IMR-90 (cell line): ENCODE data around the gene MID1IP1. TPM values are rescaled to one million over a fixed set of nuclear protein-coding genes. Genes with fewer than 3 reads are reported as not detected.

ENCODE experiments used
- ATAC-seq: fragments of 200-7000 bp; cut with Tn5 transposase; 2 replicates; pipeline ENCODE4 v1.9.1; 2020; ENCODE audit warnings: low read depth, mild to moderate bottlenecking, moderate library complexity
- BruUV-seq: library from RNA; stranded (reverse); fragments of 400-500 nt; replicated peaks from 2 replicates; lab custom pipeline; 2021; lab: Mats Ljungman, UMichigan
- CTCF ChIA-PET: fragments of 300-600 bp; formaldehyde crosslinking; extraction: SDS; loops from one replicate; lab custom pipeline; 2021; ENCODE audit warnings: antibody characterized with exemption; lab: Yijun Ruan, JAX
- POLR2A ChIA-PET: fragments of 300-600 bp; sonication (Branson Sonifier 250); formaldehyde crosslinking; loops from one replicate; lab custom pipeline; 2022; ENCODE audit warnings: antibody characterized with exemption; ENCODE audit not compliant: unreplicated experiment; lab: Charles Lee
- DNase-seq: peaks from one replicate; pipeline ENCODE4 v3.0.0; 2013
- H2AFZ ChIP-seq: replicated peaks from 2 replicates; pipeline ENCODE3; 2013; ENCODE audit warnings: low read length, mild to moderate bottlenecking; ENCODE audit not compliant: poor library complexity
- H2AK5ac ChIP-seq: 2 replicates; pipeline ENCODE4 v1.6.1; 2013; ENCODE audit warnings: low read depth, low read length, inconsistent platforms
- H2AK9ac ChIP-seq: replicated peaks from 2 replicates; pipeline ENCODE3; 2013; ENCODE audit warnings: mild to moderate bottlenecking, low read depth, low read length, moderate library complexity; ENCODE audit not compliant: poor library complexity
- H2BK120ac ChIP-seq: 2 replicates; pipeline ENCODE4 v1.6.1; 2013; ENCODE audit warnings: low read depth, low read length, inconsistent platforms
- H2BK15ac ChIP-seq: 3 replicates; pipeline ENCODE4 v1.6.1; 2013; ENCODE audit warnings: low read depth, low read length, inconsistent platforms
- H2BK20ac ChIP-seq: 2 replicates; pipeline ENCODE4 v1.6.1; 2013; ENCODE audit warnings: low read depth, mild to moderate bottlenecking, inconsistent platforms, low read length, moderate library complexity
- H2BK5ac ChIP-seq: 2 replicates; pipeline ENCODE4 v1.6.1; 2013; ENCODE audit warnings: mild to moderate bottlenecking, low read depth, low read length, inconsistent platforms; ENCODE audit not compliant: poor library complexity, severe bottlenecking
- H3K14ac ChIP-seq: replicated peaks from 2 replicates; pipeline ENCODE4 v1.6.1; 2013; ENCODE audit warnings: low read depth, low read length, inconsistent platforms
- H3K18ac ChIP-seq: 2 replicates; pipeline ENCODE4 v1.6.1; 2013; ENCODE audit warnings: low read depth, low read length, control low read depth
- H3K23ac ChIP-seq: 2 replicates; pipeline ENCODE4 v1.6.1; 2013; ENCODE audit warnings: low read depth, low read length, inconsistent platforms
- H3K27ac ChIP-seq: 2 replicates; pipeline ENCODE4 v1.5.1; 2013; ENCODE audit warnings: mild to moderate bottlenecking, control low read depth, low read length; ENCODE audit not compliant: insufficient read depth
- H3K27me3 ChIP-seq: 2 replicates; pipeline ENCODE4 v1.6.1; 2013; ENCODE audit warnings: low read length; ENCODE audit not compliant: control insufficient read depth, insufficient read depth
- H3K36me3 ChIP-seq: 2 replicates; pipeline ENCODE4 v1.6.1; 2013; ENCODE audit warnings: low read length, mixed read lengths; ENCODE audit not compliant: control insufficient read depth, insufficient read depth
- H3K4ac ChIP-seq: 2 replicates; pipeline ENCODE4 v1.6.1; 2013; ENCODE audit warnings: low read depth, low read length, inconsistent platforms
- H3K4me1 ChIP-seq: 2 replicates; pipeline ENCODE4 v1.6.1; 2013; ENCODE audit warnings: low read length, mixed read lengths; ENCODE audit not compliant: control insufficient read depth, insufficient read depth
- H3K4me2 ChIP-seq: 2 replicates; pipeline ENCODE4 v1.6.1; 2013; ENCODE audit warnings: low read depth, mild to moderate bottlenecking, control low read depth, low read length, moderate library complexity
- H3K4me3 ChIP-seq: 2 replicates; pipeline ENCODE4 v1.5.1; 2013; ENCODE audit warnings: low read depth, mild to moderate bottlenecking, control low read depth, low read length, moderate library complexity; ENCODE audit not compliant: insufficient read depth
- H3K56ac ChIP-seq: 2 replicates; pipeline ENCODE4 v1.6.1; 2013; ENCODE audit warnings: low read length, inconsistent platforms; ENCODE audit not compliant: insufficient read depth; ENCODE audit errors: extremely low read depth
- H3K79me1 ChIP-seq, 2 experiments: 2 replicates each; pipeline ENCODE4 v1.6.1; 2013; ENCODE audit warnings: low read length in 2 of 2, inconsistent platforms in 1 of 2, low read depth in 1 of 2
- H3K9ac ChIP-seq: 2 replicates; pipeline ENCODE4 v1.6.1; 2013; ENCODE audit warnings: low read depth, low read length, control low read depth
- H3K9me1 ChIP-seq: 2 replicates; pipeline ENCODE4 v1.6.1; 2013; ENCODE audit warnings: low read length, inconsistent platforms; ENCODE audit not compliant: insufficient read depth
- H3K9me3 ChIP-seq: 2 replicates; pipeline ENCODE4 v1.6.1; 2013; ENCODE audit warnings: low read length; ENCODE audit not compliant: control insufficient read depth, insufficient read depth
- H4K20me1 ChIP-seq: 2 replicates; pipeline ENCODE4 v1.6.1; 2013; ENCODE audit warnings: low read length, inconsistent platforms; ENCODE audit not compliant: insufficient read depth
- H4K5ac ChIP-seq: 2 replicates; pipeline ENCODE4 v1.6.1; 2013; ENCODE audit warnings: mild to moderate bottlenecking, low read depth, low read length, control low read depth
- H4K8ac ChIP-seq, 2 experiments: 2 replicates each; pipeline ENCODE4 v1.6.1; 2013; ENCODE audit warnings: low read depth in 2 of 2, low read length in 2 of 2, control low read depth in 1 of 2, inconsistent platforms in 1 of 2
- H4K91ac ChIP-seq: 2 replicates; pipeline ENCODE4 v1.6.1; 2013; ENCODE audit warnings: low read depth, low read length, inconsistent platforms; ENCODE audit not compliant: insufficient read depth
- BHLHE40 ChIP-seq: fragments of 150-350 bp; IDR thresholded peaks from 2 replicates; pipeline ENCODE4 v1.6.1; 2016; ENCODE audit warnings: mild to moderate bottlenecking, low read depth, low read length
- FOS ChIP-seq: fragments of 150-350 bp; IDR thresholded peaks from 2 replicates; pipeline ENCODE4 v1.6.1; 2016; ENCODE audit warnings: low read depth, low read length
- MAZ ChIP-seq: IDR thresholded peaks from 2 replicates; pipeline ENCODE4 v1.6.1; 2012; ENCODE audit warnings: low read depth, mild to moderate bottlenecking, low read length, improper control_type of control experiment, moderate library complexity, borderline replicate concordance
- MXI1 ChIP-seq: IDR thresholded peaks from 2 replicates; pipeline ENCODE4 v1.6.1; 2012; ENCODE audit warnings: low read depth, mild to moderate bottlenecking, low read length, moderate library complexity, borderline replicate concordance
- NFE2L2 ChIP-seq: fragments of 150-350 bp; IDR thresholded peaks from 2 replicates; pipeline ENCODE4 v1.6.1; 2016; ENCODE audit warnings: low read depth, mild to moderate bottlenecking, low read length
- RAD21 ChIP-seq: IDR thresholded peaks from 2 replicates; pipeline ENCODE4 v1.6.1; 2012; ENCODE audit warnings: low read length, improper control_type of control experiment
- RFX5 ChIP-seq: IDR thresholded peaks from 2 replicates; pipeline ENCODE4 v1.8.0; 2012; ENCODE audit warnings: low read depth, mild to moderate bottlenecking, low read length, moderate library complexity
- SMC3 ChIP-seq: fragments of 150-350 bp; IDR thresholded peaks from 2 replicates; pipeline ENCODE4 v1.6.1; 2016; ENCODE audit warnings: low read depth, mild to moderate bottlenecking, antibody characterized with exemption, low read length, moderate library complexity
- WGBS, 2 experiments: methylation state at CpG; one replicate each; pipeline versions ENCODE4 v1.1.5 to v1.1.7; 2013; ENCODE audit warnings: missing lambda C conversion rate in 2 of 2; ENCODE audit not compliant: insufficient read length in 1 of 2; ENCODE audit errors: extremely low coverage in 2 of 2; 5-methylcytosine and 5-hydroxymethylcytosine counted together
- dilution Hi-C: fragments of 300-500 bp; cut with HindIII; formaldehyde crosslinking; loops from one replicate; pipeline ENCODE4 v1.14.3; 2018; ENCODE audit warnings: low sequenced_read_pairs; ENCODE audit not compliant: unreplicated experiment
- in situ Hi-C: fragments of 300-500 bp; cut with MboI; formaldehyde crosslinking; loops from 3 replicates; pipeline ENCODE4 v1.14.3; 2019; ENCODE audit warnings: low sequenced_read_pairs, inconsistent platforms, mixed read lengths
- intact Hi-C: fragments of 100-400 bp; cut with micrococcal nuclease; formaldehyde crosslinking; loops from 2 replicates; pipeline ENCODE4 v1.10.0; 2022
- polyA plus RNA-seq, 3 experiments: library from polyadenylated mRNA; depleted of rRNA; stranded (reverse); fragments of >200 nt; gene quantifications; 2 replicates each; pipeline ENCODE4 v1.2.3, GENCODE V29; 2012; ENCODE audit warnings: low replicate concordance in 1 of 3
- total RNA-seq: library from RNA; depleted of rRNA; stranded (reverse); fragments of >200 nt; gene quantifications from 2 replicates; pipeline ENCODE4 v1.2.3, GENCODE V29; 2012
- TF ChIP-seq, protein P1 (sequence below): fragments of 150-350 bp; IDR thresholded peaks from 2 replicates; pipeline ENCODE4 v1.6.1; 2017; ENCODE audit warnings: mild to moderate bottlenecking, antibody characterized with exemption, low read length, low read depth

MID1IP1 gene
- total and polyA plus RNA-seq, 2 of the 4 experiments (the other 2 are of a cell fraction), result 14.5 to 31.3 TPM

DNA sequence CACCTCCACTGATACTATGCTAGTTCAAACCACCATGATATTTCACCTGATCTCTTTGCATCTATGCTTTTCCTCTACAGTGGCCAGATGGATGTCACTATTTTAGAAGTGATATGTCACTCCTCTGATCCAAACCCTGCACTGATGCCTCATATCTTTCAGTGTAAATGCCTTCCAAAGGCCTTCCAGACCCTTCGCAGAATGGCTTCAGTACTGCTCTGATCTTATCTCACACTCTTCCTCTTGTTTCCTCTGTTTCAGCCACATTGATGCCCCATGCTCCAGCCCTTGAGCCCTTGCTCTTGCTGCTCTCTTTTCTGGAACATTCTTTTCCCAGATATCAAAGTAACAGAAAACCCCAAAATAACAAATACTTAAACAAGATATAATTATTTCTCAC, 17.9 kb downstream of the MID1IP1 start:
- Histone ChIP-seq H3K4me2 (no peak overlapping the region), H2AK9ac (no peak overlapping the region), H3K27ac (no peak overlapping the region), H3K9me1 (peaks cover 3% of the 10 kb centered on the region; the same call in 1 of the 2 replicates), H4K5ac (no peak overlapping the region), H3K23ac (no peak overlapping the region), H4K8ac (no peak overlapping the region), H3K4ac (no peak overlapping the region), H3K14ac (no peak overlapping the region), H2BK120ac (no peak overlapping the region), H3K18ac (no peak overlapping the region), H3K4me1 (peaks cover 7% of the 10 kb centered on the region), H3K79me1 (no peaks in the 10 kb centered on the region), H3K27me3 (peaks cover 2% of the 10 kb centered on the region; the same call in 1 of the 2 replicates), H2BK15ac (no peak overlapping the region), H2AK5ac (no peak overlapping the region), H2AFZ (no peak overlapping the region), H3K4me3 (no peak overlapping the region), H2BK5ac (no peak overlapping the region), H3K9ac (no peak overlapping the region), H3K56ac (no peak overlapping the region), H2BK20ac (no peak overlapping the region), H3K9me3 (no peaks in the 10 kb centered on the region), H3K36me3 (no peaks in the 10 kb centered on the region), H4K20me1 (no peaks in the 10 kb centered on the region), H4K91ac (no peak overlapping the region)
- POLR2A ChIA-PET, result no interaction called here
- CTCF ChIA-PET, result no interaction called here
- DNase-seq (no peak), ATAC-seq (no peak)
- dilution Hi-C loops (no loop called here), in situ Hi-C loops (no loop called here), intact Hi-C loops (loop anchor here (5.0 kb wide), 1 partner anchor 63 kb away; no protein-coding TSS in a partner anchor)
- TF ChIP-seq RFX5 (no peak), NFE2L2 (no peak), RAD21 (no peak), BHLHE40 (no peak), MAZ (no peak), MXI1 (no peak), FOS (no peak), SMC3 (no peak)
- TF ChIP-seq, protein P1, sequence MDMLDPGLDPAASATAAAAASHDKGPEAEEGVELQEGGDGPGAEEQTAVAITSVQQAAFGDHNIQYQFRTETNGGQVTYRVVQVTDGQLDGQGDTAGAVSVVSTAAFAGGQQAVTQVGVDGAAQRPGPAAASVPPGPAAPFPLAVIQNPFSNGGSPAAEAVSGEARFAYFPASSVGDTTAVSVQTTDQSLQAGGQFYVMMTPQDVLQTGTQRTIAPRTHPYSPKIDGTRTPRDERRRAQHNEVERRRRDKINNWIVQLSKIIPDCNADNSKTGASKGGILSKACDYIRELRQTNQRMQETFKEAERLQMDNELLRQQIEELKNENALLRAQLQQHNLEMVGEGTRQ, result no peak
- 86% methylated on average over 1 of the region's 1 CpG; no CpG with 5 or more reads in 1 of the 2 experiments for WGBS, 2 experiments
- no TSS peak for BruUV-seq
